Endothelial cell of hepatic sinusoid (primary cell): Measurements from ENCODE around the gene CXCR3.
"Not testable (repeated sequence)": the region's sequence is repeated elsewhere in the genome, so short reads cannot be mapped to it uniquely, and the experiment has no call there.

ENCODE experiments used
- in situ Hi-C: cut with HindIII; loops from 2 replicates; pipeline ENCODE4 v1.10.0; 2017; ENCODE audit warnings: low sequenced_read_pairs

CXCR3 gene

DNA sequence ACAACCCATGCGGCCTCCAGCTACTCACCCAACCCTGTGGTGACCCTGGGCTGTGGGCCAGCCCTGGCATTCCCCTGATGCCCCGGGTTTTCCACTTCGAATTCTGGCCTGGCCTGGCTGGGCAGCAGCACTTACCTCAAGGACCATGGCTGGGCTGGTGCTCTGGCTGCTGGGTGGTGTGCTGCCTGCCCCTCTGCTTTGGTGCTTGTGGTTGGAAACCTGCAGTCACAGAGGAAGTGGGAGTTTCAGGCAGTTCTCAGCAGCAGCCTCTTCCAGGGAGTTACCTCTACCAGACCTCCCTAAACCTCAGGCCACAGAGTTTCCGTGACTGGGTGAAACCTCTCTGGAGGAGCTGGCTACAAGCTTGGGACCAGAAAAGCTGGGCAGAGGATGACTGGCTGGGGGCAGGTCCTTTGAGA, at the start of gene CXCR3:
CXCR3 (minus strand) TSS at position 209 of the 419 bp plus-strand sequence; CDS start at position 147, 62 bp downstream.
- in situ Hi-C loops, result no loop called here

DNA sequence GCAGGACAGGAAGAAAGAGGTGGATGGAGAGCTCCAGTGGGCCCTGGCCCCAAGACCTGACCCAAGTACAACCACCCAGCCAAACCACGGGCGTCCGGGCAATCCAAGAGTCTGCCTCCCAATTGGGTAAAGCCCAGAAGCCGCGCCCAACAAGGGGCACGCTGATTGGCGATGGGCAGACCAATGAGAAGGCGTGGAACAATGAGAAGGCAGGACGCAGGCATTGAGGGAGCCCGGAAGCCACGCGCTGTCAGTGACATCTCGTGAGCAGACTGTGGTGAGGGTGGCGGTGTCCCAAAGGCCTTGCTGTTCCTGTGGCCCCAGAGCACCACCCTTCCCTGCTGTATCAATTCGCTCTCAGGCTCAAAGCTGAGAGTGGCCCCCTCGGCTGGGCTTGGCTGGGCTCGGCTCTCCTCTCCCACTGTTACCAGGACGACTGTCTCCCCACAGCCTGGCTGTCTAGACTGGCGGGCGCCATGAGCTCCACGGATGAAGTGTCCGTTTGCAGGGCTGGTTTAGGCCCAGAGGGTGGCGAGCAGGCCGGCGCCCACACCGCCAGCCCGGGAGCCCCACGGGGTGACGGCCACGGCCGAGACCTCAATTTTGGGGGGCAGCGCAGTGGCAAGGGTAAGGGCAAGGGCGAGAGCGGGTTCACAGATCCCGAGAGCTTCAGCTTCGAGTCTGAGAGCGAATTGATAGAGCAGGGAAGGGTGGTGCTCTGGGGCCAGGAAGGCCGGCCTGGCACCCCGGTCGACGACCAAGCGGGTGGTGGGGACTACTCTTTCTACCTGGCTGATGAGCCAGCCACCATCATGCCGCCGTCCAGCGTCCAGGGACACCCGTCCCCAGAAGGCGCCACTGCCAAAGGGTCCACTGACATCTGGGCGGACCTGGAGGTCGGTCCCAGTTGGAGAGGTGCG, 49.3 kb upstream of the CXCR3 start, which contains the start of gene LOC101059915:
LOC101059915 (plus strand) TSS at position 219 of the 920 bp plus-strand sequence.
- in situ Hi-C loops, result no loop called here

DNA sequence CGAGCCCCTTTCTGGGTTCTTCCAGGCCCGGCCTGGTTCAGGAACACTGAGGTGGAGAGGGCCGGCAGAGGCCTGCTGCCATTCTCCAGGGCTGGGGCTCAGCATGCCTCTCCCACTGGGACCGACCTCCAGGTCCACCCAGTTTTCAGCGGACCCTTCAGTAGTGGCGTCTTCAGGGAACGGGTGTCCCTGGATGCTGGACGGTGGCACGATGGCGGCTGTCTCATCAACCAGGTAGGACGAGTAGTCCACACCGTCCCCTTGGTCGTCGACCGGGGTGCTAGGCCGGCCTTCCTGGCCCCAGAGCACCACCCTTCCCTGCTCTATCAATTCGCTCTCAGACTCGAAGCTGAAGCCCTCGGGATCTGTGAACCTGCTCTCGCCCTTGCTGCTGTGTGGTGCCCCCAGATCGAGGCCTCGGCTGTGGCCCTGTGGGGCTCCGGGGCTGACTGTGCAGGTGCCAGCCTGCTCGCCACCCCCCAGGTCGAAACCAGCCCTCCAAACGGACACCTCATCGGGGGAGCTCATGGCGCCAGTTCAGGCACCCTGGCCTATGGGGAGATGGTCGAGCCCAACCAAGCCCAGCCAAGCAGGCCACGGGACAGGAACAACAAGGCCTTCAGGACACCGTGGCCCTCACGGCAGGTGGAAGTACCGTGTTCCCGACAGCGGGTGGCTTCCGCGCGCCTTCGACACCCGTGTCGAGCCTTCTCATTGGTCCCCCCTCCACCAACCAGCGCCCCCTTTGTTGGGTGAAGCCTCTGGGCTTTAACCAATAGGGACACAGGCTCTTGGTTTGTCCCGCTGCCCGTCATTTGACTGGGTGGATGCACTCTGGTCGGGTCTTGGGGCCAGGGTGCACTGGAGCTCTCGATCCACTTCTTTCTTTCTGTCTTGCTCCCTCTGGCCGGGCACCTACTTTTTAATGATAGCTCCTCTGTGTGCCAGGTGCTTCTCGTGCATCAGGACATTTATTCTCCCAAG, 48.2 kb upstream of the CXCR3 start:
- in situ Hi-C loops, result no loop called here

DNA sequence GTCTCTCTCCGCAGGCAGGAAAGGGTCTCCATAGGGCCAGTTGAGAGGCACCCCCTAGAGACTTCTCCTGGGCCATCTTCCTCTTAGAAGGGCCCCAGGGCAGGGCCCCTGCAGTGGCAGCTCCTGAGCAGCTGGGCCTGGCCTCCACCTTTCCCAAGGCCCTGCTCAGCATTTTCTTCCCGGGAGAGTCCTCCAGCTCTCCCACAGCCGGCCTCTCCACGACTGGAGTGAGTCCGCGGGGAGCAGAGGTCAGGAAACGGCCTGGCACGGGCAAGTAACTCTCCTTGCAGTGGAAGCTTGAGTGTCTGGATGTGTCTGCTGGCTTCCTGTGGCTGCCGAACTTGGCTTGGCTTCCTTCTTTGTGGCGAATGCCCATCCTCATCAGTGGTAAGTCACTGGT, 47.4 kb upstream of the CXCR3 start:
- in situ Hi-C loops, result no loop called here

DNA sequence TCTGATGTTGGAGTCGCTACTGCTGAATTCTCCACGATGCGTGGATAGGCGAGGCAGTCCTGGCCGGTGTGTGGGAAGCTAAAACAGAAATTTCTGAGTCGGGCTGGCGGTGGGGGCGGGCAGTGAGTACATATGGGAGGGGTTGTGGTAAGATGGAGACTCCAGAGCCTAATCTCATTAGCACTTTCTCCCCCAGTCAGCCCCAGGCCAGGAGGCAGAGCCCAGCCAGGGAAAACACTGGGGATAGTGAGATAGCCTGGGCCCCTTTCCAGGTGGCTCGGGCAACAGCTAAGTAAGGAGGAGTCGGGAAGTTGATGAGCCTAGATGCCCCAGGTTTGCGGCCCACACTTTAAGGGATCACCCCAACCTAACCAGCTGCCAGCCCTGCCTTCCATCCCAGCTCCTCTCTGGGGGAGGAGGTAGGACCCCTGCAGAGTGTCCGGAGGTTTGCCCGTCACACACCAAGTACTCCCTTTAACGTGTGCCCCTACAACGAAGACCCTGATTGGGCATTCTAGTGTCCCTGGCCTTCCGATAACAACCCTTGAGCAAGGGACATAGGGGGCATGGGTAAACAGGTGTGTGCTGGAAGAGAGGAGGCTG, 46.7 kb upstream of the CXCR3 start:
- in situ Hi-C loops, result no loop called here

DNA sequence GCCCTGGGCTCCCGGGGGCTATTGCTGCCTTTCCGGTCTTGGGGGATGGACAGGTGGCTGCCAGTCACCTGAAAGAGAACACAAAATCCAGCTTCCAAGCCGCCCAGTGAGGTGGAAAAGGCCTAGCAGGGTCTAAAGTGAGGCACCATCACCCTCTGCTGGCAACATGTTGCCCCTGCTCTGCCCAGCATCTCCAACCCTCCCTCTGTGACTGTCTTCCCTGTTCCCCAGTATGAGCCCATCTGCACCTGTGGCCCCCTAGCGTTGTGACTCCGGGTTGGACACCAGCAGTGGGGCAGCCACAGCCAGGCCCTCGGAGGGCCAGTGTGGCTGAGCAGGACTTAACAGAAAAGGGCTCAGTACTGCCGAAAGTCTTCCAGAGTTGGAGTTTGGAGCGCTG, 45.9 kb upstream of the CXCR3 start:
- in situ Hi-C loops, result not testable (repeated sequence)

DNA sequence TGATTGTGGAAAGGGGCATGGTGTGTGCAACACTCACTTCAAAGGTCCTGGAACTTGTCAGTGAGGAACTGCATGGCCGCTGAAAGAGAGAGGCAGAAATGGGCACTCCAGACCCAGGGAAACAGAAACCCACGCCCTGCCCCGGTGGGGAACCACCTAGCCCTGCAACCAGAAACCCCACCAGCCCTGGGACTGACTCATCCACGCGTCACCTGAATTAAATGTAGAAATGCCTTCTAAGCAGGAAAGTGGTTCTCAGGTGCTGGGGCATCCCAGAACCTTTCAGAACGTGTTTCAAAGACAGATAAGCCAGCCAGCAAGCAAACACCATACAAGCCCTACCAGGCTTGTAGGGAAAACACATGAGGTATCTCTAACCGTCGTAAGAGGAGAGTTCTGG, 44.9 kb upstream of the CXCR3 start:
- in situ Hi-C loops, result not testable (repeated sequence)

DNA sequence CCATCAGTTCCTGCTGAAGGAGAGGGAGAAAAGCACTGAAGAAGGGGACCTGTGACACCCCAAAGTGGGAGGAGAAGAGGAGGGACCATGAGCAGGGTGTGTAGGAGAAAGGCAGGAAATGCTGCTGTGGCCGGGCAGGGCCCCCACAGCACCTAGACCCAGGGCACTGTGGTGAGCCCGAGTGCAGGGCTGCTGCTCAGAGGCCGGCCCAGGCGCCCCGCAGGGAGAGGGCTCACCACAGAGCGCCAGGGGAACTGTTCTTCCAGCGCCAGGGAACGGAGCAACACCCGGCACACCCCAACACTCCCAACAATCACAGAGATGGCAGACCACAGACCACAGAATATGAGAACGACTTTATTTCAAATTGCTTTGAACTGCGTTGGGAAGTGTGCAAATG, 44.3 kb upstream of the CXCR3 start:
- in situ Hi-C loops, result not testable (repeated sequence)

DNA sequence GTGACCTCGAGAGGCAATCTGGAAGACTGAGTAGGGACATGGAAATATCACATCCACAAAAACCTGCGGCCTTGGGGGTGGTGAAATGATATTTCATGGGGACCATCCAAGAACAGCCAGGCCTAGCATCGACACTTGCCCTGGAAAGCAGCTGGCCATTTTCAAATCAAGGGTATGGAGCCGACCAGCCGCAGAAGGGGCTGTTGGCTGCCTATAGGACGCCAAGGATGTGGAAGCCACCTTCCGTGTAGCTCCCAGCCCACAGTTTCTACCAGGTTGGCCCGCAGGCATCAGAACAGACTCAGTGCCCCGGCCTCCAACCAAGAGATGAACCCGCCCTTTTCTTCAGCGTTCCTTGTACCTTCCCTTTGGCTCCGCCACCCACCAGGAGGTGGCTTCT, 43.6 kb upstream of the CXCR3 start:
- in situ Hi-C loops, result no loop called here

DNA sequence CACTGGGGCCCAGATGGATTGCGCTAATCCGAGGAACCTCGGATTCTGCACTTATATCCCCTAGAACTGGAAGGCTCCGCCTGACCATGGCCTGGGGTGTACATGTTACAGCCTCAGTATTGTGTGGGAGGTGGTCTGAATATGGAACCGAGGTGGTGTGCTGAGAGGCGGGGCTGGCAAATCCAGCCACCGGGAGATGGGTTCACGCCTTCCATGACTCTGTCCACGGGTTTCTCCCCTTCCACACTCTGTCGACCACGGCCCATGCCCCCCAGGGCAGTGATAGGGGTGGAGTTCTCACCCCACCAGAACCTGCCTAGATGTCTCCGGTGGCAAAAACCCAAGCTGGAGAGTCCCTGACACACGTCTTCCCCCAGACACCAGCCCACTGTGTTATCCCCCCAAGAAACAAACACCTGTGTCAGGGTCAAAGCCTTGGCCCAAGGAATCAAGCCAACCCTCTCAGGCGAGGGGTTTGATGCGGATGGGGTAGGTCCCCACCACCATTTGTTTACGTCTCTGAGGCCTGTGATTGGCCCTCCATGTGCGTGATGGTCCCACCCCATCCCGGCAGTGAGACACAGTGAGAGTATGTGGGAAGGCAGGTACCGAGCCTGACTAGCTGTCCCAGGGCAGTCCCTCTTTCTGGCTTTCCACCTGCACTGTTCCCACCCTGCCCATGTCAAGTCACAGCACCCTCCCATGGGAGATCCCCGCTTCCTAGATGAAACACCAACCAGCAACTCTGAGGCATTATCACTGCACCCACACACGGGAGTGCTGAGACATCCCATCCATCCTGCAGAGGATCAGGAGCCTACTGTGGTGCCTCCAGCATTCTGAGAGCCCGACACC, 42.5 kb upstream of the CXCR3 start:
- in situ Hi-C loops, result no loop called here

DNA sequence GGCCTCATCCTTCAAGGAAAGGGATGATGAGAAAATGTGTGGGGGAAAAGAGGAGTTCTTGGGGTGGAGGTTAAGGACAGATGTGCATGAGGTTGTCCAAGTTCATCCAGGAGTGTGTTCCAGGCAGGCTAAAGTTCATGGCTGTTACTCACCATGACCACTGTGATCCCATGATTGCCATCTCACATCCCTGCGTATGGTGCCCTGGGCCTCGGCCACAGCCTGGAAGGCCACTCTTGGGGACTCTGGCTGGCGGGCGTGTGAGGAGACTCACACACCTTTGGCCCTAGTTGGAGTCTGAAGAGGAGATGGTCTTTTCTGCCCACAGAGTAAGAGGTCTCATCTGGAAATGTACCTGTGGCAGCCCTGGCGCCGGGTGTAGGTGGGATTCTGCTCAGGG, 41.6 kb upstream of the CXCR3 start:
- in situ Hi-C loops, result no loop called here

DNA sequence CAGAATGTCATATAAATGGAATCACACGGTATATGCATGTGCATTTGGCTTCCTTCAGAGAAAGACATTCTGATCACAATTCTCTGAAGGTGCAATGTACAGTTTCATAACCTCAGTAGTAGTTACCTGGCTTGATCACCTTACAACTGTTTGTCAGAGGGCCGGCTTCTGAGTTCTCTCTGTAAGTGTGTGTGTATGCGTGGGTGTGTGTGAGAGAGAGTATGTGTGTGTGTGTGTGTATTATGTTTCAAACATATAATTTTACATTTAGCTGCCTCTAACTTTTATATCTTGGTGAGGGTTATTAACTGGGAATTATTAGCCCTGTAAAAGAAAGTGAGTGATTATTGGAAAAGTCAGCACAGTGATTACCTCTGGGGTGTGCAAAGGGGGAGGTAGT, 41.0 kb upstream of the CXCR3 start:
- in situ Hi-C loops, result no loop called here

DNA sequence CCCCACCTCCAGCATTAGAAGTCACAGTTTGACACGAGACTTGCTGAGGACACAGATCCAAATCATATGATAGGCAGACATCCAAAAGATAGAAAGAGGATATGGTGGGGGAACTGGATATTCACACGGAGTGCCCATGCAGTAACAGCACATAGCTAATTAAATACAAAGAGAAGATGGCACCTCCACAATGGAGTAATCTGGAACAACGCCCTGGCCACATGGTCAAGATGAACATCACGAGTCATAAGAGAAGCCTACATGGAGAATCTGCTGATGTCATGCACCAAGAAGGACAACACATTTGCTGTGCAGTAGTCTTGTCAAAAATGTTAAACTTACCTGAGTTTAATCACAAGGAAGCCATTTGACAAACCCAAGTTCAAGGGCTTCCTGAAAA, 39.0 kb upstream of the CXCR3 start:
- in situ Hi-C loops, result no loop called here

DNA sequence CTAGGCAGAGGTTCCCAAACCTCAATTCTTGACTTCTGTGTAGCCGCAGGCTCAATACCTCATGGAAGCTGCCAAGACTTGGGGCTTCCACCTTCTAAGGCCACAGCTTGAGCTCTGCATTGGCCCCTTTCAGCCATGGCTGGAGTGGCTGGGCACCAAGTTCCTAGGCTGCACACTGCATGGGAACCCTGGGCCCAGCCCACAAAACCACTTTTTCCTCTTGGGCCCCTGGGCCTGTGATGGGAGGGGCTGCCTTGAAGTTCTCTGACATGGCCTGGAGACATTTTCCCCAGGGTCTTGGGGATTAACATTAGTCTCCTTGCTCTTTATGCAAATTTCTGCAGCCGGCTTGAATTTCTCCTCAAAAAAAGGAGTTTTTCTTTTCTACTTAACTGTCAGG, 35.0 kb upstream of the CXCR3 start:
- in situ Hi-C loops, result no loop called here

DNA sequence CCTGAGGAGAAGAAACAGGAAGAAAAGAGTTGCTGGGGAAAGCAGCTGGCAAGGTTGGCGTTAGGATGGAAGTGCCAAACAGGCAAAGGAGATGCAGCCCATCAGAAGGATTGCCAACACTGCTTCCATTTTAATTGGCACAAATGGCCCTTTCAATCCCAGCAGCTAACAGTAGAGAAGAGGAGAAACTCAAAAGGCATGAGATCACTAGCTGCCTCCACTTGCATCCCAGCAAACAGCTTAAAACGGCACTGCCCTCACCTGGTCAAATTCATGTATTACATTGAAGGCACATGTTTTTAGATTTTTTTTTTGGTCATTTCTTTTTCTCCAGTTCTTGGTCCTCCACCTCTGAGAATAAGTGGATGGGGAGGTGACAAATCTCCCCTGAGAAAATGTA, 34.1 kb upstream of the CXCR3 start:
- in situ Hi-C loops, result no loop called here

DNA sequence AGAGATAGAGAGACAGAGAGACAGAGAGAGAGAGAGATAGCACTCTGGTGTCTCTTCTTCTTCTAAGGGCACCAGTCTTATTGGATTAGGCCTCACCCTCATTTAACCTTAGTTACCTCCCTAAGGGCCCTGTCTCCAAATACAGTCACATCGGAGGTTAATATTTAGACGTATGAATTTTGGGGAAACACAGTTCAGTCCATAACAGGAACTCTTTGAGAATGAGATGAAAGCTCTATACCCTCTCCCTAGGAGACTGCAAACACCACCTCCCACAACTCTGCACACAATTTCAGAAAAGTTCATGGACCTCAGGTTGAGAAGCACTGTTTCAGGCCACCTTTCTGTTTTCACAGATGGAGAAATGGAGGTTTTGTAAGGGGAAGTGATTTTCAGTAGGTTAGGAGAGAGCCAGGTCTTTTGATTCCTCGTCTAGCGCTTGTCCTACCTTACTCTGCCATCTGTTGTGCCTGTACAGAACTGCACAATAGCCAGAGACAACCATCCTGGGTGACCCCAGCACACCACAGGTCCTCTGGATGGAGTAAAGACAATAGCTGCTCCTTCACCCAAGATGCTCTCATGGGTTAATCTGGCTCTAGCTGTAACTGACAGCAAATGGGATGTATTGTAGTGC, 32.1 kb upstream of the CXCR3 start:
- in situ Hi-C loops, result no loop called here

DNA sequence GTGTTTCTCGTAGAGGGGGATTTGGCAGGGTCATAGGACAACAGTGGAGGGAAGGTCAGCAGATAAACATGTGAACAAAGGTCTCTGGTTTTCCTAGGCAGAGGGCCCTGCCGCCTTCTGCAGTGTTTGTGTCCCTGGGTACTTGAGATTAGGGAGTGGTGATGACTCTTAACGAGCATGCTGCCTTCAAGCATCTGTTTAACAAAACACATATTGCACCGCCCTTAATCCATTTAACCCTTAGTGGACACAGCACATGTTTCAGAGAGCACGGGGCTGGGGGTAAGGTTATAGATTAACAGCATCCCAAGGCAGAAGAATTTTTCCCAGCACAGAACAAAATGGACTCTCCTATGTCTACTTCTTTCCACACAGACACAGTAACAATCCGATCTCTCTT, 26.1 kb upstream of the CXCR3 start:
- in situ Hi-C loops, result not testable (repeated sequence)

DNA sequence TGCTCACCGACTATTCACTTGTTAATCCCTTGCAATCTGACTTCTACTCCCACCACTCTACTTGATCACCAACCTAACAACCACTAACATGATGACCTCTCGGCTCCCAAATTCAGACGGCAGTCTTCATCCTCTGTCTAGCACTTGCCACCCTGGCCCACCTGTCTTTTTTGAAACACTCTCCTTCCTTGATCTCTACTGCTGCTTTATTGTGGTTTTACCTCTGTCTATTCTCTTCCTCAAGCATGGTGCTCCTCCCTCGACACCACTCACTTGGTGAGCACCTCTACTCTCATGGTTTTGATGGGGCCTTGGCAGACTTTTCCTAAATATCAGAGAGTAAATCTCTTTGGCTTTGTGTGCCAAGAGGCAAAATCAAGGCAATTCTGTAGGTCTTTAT, 21.7 kb upstream of the CXCR3 start:
- in situ Hi-C loops, result no loop called here

DNA sequence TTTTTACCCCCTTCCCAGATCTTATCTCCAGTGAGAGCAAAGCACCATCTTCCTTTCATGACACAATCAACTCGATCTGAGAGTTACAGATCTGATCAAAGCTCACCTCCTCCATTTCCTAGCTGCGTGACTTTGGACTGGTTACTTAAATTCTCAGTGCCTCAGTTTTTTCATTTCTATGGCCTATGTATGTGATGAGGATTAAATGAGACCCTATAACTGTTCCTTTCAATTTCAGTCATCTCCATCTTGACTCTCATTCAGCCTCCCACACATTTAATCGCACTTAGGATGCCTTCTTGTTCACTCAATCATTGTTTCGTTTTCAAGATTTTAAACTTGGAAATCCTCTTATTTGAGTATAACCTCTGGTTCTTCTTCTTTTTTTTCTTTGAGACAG, 20.1 kb upstream of the CXCR3 start:
- in situ Hi-C loops, result no loop called here

DNA sequence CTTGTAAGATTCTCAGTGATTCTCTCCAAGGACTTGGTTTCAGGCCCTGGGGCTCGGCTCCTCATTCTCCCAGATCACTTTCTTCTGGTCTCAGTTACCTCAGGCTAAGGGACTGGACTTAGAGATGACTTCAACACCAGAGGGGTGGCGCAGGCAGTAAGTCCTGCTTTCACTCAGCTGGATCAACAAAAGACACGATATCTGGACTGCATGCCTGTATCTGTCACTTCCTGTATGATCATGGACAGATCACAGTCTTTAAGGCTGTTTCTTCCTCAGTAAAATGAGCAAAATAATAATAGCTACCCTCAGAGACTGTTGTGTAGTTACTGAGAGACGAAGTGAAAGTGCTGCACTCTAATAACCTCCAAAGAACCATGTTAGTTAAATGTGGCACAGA, 19.5 kb upstream of the CXCR3 start:
- in situ Hi-C loops, result no loop called here
